Measurements from ENCODE around the gene SUCLG2.

DNA sequence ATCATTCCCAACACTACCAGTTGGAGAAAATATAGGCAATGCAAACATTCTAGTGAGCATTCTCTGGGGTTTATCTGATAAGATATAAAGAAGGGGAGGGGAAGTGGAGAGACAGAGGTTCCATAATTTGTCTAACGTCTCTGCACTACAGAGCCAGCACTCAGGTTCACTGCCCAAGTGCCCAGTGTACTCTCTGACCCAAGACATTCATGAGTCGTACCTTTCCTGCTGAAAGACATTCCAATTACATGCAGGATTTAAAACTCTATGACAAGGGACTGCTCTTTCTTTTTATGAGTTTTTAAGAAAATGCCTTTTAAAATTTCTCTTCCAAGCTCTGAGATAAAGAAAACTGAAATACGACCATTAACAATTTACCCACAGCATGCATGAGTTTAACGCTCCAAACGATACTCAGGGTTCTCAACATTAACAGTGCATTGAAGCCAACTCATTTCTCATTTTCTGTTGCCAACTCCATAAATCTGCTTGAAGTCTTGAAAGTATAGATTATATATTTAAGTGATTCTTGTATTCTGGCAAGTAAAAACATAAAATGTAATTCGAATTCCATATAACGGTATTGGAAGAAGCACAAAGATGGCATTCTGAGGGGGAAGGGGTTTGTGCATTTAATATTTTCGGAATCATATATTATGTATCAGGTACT is 193.4 kb downstream of the SUCLG2 start:
- TF ChIP-seq POLR2A (IDR thresholded peaks at IDR 0.05; ENCODE audit: low read length) (no peak), GATA1 (IDR thresholded peaks at IDR 0.05; ENCODE audit: low read depth, low read length) (no peak)

All from erythroblast (primary cell).